IPS-11a (cell line): ENCODE measurements around the gene PI4K2A.

Experiments
- H3K4me3 ChIP-seq: one replicate; pipeline ENCODE4 v1.5.1; 2013; ENCODE audit warnings: low read depth, low read length, control low read depth

The PI4K2A gene

DNA sequence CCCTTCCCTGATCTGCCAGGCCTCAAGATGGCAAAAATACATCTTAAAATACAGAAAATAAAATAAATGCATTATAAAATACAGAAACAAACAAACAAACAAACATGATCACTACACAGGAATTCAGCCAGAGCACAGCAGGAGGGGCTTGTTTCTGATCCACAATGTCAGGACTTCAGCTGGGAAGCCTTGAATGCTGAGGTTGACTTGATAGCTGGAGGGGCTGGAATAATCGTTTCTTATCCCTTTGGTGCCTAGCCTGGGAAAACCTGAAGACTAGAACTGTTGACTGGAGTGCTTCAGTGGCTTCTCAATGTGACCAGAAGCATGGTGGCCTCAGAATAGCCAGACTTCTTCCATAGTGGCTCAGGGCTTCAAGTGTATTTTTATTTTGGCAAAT lies 63.9 kb downstream of the PI4K2A start:
- H3K4me3 ChIP-seq = no peak overlapping the region

DNA sequence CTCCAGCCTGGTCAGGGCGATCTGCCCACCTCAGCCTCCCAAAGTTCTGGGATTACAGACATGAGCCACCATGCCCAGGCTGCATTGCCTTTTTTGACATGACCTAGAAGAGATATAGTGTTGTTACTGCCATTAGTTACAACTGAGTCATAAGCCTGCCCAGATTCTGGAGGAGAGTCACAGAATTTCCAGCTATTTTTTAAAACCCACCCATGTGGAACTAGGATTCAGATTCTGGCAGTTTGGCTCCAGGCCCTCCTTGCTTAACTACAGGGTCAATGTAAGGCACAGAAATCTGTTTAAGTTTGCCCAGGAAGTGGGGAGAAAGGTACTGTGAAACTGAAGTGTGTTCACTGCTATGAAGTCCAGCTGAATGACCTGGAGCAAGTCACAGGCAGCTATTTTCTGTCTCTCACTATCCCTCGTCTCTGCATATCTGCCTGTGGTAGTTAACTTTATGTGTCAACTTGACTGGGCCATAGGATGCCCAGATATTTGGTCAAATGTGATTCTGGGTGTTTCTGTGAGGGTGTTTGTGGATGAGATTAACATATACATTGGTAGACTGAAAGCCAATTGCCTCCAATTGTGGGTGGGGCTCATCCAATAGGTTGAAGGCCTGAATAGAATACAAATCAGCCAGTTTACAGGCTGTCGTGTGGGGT lies 64.7 kb downstream of the PI4K2A start:
- H3K4me3 ChIP-seq = no peak overlapping the region

DNA sequence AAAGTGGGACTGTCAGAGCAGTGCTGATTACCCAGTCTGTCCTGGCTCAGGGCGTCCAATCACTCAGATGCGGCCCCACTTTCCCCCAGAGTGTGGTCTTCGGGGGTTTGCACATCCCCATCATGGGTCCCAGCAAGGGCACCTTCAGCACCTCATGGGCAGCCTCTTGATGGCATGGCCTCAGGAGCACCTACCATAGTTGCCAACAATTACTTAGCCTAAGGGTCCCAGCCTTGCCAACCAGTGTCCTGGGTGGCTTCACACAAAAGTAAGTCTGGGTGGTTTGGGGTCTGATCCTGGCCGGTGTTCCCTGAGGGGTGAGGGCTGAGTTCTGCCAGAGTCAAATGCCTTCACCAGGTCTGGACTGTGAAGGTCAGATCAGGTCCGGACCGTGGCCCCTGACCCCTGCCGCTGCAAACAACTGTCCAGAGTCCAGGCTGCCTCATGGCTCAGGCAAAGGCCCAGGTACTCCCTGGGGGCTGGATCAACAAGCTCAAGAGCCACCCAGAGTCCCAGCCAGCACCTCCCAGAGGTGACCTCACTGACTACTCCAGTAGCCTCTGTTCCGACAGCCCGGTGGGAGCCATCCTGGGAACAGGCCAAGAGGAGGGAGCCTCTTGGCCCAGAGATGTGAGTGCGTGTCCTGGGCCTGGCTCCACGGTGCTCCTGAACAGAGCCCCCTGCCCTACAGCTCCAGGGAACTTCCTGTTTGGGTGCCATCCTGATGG lies 66.8 kb downstream of the PI4K2A start:
- no peak overlapping the region for H3K4me3 ChIP-seq

DNA sequence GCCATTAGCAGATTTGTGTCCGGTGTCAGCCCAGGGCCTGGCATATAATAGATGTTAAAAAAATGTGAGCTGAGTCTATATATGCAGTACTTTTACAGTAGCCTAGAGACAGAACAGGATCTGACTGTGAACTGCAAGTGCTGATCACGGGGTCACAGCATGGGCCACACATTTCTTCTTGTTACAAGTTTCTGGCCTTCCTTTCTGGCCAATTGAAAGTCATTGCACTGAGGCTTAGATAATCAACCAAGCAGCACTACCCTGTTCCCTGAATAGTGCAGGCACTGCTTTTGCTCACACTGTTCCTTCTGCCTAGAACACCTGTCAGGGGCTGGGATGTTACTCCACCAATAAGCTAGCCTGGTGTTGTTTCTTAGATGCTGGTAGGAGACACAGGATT lies 67.7 kb downstream of the PI4K2A start:
- H3K4me3 ChIP-seq = no peak overlapping the region

DNA sequence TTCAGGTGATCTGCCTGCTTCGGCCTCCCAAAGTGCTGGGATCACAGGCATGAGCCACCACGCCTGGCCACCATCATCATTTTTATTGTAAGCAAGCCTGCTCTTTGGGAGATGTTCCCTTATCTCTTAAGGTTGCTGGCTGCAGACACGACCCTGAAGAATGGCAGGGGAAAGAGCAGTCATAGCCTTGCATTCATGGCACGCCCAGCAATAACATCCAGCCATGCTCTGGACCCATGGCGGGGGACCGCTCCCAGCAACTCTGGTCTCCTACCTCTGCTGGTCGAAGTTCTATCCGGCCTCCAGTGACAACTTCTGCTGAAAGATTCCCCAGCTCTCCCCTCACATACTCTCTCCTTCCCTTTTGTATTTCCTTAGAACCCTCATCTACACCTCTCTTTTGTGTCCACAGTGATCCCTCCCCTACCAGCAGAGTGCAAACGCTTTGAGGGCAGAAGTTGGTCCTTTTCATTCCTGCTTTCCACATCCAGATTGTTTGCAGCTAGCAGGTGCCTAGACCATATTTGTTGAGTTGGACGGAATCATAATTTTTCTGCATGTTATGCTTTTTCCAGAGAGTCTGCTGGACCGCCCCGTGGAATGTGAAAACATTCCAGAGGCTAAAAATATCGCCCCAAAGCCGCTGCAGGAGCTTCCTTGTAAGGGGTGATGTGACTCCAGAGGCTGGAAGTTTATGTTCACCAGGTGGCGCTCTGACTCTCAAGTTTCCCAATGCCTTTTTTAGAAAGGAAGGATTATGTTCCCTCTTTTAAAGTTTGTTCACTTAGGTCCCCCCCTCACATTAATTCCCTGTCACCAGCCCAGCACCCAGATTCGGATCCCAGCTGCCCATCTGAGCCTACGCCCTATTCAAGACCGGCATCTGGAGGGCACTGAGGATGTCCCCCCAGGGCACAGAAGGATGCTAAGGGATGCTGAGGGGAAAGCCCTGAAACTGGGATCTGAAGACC lies 68.8 kb downstream of the PI4K2A start:
- H3K4me3 ChIP-seq = no peak overlapping the region

DNA sequence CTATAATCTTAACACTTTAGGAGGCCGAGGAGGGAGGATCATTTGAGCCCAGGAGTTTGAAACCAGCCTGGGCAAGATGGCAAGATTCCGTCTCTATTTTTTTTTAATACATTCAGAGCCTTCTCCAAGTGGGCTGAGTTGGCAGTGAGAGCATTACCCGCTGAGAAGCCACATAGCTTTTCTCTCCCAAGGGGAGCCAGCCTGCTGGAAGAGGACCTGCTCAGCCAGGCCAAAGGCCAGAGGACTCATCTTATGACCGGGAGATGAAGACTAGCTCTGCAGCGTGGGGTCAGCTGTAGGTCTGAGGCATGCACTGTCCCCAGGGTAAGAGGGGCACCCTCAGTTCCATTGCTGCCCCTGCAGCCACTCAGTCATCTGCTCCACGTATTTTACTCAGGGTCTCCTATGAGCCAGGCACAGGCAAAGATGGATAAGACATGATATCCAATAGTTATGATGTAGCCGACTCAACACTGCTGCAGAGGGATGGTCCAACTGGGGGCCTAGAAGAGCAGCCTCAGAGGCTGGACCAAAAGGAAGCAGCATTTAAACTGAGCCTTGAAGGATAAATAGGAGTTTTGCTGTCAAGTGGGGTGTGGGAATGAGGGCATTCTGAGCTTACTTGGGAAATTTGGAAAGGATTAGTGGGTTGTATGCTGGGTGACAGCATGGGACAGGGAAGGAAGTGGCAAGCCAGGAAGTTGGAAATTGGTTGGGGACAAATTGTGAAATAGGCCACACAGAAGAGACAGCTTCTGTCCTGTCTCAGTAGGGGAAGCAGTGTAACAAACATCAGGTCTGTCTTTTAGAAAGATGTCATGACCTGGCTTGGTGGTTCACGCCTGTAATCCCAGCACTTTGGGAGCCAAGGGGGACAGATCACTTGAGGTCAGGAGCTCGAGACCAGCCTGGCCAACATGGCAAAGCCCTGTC lies 71.4 kb downstream of the PI4K2A start:
- no peak overlapping the region for H3K4me3 ChIP-seq

DNA sequence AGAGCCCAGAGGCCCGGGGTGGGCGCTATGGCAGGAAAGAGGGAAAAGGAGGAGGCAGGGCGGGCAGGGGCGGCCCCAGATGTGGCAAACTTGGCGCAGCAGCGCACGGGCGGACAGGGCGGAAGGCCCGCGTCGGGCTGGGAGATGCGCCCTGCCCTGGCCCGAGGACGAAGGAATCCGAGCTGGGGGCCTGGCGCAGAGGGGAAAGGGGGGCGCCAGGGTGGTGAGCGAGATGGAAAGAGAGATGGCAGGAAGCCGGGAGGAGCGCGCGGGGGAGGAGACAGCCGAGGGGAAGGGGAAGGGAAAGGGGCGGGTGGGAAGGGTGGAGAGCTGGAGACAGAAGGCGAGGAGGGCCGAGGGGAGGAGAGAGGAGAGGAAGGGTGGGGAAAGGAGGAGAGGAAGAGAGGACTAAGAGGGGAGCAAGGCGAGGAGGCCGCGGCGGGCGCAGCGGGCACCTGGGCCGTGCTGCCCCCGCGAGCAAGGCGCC lies 72.9 kb downstream of the PI4K2A start, which contains the start of gene MARVELD1:
Gene MARVELD1, plus strand, starts transcription at position 392 of the 487 bp plus-strand sequence. CDS start 147 bp downstream, outside the sequence.
- H3K4me3 ChIP-seq = peak within 1 kb of the TSS; percentile 78

DNA sequence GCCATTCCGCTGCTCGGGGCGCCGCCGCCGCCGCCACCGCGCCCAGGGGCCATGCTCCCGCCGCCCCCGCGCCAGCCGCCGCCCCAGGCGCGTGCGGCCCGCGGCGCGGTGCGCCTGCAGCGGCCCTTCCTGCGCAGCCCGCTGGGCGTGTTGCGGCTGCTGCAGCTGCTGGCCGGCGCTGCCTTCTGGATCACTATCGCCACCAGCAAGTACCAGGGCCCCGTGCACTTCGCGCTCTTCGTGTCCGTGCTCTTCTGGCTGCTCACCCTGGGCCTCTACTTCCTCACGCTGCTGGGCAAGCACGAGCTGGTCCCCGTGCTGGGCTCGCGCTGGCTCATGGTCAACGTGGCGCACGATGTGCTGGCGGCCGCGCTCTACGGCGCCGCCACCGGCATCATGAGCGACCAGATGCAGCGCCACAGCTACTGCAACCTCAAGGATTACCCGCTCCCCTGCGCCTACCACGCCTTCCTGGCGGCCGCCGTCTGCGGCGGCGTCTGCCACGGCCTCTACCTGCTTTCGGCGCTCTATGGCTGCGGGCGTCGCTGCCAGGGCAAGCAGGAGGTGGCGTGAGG lies 73.4 kb downstream of the PI4K2A start:
- peak overlapping the region; percentile 78 for H3K4me3 ChIP-seq

DNA sequence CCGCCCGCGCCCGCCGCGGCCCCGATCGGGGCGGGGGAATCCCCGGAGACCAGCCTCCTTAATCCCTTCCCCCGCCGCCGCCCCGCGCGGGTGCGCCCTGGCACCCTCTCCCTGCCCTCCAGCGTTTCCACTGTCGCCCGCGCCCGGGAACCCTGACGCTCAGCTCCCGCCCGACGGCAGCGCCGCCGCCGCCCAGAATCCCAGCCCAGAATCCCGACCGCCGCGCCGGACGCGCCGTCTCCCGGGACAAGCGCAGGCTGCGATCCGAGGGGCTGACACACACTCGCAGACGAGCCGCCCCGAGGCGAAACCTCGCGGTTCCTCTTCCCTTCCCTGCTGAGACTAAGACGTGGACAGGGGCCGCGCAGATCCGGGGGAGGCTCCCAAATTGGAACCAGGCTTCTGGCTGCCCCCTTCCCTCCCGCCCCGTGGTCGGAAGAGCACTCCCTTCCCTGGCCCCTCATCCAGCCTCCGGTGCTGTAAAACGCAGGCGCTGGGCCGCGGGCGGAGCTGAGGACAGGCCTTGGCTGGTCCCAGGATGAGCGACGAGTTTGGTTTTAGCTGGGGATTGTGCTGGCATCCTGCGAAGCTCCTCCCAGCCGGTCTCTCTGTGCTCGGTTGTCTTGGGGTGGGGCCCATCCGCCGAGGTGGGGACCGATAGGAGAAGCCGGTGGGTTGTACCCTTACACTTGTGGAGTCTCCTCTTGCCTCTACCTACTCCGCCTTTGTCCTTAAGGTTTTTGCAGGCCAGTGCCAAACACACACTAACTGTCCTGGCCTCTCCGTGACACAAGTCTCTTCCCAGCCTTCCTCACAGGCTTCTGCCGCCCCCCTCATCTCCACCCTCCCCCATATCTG lies 74.2 kb downstream of the PI4K2A start:
- H3K4me3 ChIP-seq = peak overlapping the region; percentile 78

DNA sequence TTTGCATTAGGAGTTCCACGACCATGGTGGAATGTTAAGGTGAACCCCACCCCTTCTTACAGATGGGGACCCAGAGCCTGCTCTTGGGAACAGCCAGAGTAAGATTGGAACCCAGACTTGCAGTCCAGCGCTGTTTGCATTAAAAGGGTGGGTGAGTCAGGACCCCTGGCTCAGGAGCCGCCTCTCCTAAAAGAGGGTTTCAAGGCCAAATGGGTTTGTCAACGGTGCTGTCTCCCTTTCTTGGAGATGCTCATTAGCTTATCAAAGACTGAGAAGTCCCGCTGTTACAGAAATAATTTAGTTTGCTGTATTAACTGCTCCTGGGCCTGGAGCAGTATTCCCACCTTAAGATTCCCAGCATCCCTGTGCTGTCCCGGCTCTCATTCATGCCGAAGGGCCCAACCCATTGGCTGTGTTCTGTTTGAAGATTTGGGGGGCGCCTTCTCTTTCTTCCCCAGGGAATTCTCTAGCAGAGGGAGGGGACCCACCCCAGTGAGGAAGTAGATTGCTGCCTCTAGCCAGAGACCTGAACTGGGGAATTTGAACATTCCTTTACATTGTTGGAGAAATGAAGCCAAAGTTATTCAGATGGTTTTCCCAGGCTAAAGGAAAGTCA lies 74.9 kb downstream of the PI4K2A start:
- peak overlapping the region; percentile 78 for H3K4me3 ChIP-seq

DNA sequence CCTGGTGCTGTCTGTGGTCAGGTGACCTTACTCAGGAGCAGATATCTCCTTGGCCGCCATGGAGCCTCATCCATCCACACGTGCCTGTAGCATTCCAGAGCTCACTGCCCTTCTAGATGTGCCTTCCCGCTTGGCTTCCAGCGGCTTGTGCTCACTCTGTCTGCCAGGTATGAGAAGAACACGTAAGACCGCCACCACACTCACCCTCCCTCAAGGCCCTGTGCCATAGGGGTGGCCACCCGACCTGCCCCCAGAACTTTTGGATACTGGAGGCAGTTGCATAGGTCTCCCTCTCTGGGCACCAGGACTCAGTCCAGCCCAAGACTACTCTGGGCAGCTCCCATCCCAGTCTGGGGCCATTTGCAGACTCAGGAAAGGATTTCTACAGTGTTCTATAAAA lies 77.2 kb downstream of the PI4K2A start:
- H3K4me3 ChIP-seq = no peak overlapping the region

DNA sequence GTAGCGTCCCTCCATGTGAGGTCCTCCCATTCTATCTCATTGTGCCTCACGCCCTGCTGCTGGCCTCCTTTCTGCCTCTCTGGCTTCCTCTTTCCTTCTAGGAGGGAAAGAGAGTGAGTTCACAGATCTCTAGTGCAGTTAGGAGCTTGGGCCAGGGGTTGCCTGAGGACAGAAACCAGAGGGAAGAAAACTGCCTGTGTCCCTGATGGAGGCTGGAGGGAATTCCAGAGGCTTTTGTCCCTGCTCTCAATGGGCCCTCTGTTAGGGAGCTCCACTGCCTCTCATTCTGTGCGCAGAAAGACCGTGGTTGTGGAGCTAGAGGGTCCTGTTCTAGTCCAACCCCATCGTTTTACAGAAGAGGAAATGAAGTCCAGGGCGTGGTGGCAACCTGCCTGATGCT lies 77.7 kb downstream of the PI4K2A start:
- H3K4me3 ChIP-seq = no peak overlapping the region

DNA sequence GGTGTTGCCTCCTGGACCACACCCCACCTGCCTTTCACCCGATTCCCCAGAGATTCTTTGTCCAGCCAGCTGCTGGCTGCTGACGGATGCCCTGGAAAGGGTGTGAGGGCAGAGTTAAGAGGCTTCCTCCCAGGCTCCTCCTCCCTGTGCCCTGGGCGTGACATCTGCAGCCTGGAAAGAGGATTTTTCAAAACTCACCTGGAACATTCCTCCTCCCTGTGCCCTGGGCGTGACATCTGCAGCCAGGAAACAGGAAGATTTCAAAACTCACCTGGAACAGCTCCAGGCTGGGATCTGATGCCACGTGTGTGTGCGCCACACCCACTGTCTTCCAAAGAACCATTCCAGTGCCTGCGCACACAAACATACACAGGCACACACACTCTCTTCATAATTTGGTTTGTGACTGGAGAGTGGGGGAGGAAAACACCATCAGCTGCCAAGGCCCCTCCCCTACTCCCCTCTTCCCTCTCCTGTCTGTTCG lies 78.2 kb downstream of the PI4K2A start:
- H3K4me3 ChIP-seq = no peak overlapping the region

DNA sequence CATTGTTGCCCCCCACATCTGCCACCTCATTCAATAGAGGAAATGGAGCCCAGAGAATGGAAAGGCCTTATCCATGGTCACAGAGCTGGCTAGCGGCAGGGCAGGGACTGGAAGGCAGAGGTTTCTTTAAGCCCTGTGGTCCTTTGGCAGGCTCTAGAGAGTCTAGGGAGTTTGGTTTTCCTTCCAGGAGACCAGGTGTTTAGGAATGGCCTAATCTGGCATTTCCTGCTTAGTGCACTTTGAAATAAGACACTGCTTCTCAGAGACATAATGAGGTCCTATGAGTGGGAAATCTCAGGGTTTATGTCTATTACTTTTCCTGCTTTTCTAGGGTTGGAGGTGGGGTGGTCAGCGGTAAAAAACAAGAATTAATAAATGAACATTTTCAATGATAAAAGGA lies 79.1 kb downstream of the PI4K2A start:
- no peak overlapping the region for H3K4me3 ChIP-seq

DNA sequence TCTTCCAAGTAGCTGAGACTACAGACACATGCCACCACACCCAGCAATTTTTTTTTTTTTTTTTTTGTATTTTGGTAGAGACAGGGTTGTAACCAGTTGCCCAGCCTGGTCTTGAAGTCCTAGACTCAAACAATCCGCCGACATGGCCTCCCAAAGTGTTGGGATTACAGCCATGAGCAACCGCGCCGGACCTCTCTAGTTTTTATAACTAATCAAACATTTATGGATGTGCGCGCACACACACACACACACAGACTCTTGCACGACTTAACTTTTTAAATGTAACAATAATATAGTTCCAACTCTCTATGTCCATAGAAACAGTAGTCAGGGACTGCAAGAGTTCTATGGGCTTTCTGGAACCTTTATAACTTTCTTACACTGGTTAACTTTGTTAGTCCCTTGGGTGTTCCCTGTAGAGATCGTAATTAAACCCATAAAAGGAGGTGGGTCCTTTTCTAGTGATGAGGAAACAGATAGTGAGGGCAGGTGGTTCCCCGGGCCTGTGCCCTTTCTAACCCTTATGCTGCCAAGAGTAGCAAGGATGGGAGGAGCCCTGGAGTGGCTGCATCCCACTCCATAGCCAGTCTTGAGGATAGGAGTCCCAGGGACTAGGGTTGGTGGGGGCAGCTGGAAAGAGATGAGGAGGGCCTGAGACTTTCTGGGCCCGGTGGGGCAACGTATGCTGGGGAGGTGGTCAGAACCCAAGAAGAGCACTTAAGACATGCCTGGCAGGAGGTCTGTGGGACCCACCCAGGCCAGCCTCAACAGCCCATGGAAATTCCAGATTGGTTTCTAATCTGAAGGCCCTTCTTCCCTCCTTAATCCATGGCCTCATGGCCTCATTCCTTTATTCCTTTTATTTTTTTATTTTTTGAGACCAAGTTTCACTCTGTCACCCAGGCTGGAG lies 81.7 kb downstream of the PI4K2A start:
- no peak overlapping the region for H3K4me3 ChIP-seq

DNA sequence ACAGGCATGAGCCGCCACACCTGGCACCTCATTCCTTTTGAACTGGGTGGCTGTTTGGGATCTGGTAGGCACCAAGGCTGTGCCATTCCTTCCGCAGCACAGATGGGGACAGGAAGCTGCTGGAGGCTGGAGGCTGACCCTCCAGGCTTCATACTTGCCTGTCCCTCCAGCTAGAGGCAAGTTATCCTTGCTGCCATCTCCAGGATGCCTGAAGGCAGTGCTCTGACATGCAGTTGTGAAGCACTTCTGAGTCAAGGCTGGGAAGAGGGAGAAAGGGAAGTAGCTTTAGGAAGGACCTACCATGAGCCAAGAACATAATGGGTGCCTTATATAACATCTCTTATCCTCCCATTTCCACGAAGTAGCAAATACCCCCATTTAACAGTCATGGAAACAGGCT lies 82.5 kb downstream of the PI4K2A start:
- H3K4me3 ChIP-seq = no peak overlapping the region

DNA sequence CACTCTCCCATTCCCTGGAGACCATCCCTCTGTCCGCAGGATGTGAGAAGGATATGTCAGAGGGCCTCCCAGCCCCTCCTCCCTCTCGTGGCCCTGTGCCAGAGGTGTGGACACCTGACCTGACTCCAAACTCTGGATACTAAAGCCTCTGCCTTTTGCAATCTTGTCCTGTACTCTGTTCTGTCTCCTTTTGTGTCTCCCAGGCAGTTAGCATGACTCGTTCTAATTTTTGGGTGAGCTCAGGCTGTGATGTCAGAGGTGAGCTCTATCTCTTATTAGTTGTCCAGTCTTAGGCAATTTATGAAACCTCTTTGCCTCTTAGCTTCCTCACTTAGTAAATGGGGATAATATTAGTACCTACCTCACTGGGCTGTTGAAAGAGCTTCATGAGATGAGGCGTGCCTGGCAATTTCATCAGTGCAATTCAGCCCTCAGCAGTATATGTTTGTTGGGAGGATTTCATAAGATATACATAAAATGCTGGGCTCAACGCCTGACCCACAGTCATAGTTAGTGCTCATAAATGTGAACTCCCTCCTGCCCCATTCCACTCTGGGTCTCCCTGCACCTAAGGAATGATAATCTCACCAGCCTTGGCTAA lies 84.0 kb downstream of the PI4K2A start:
- no peak overlapping the region for H3K4me3 ChIP-seq
